SK-N-SH (cell line): ENCODE measurements around the gene FA2H.

Experiments used
- CTCF ChIP-seq: fragments of 200-600 bp; sonication (generic); IDR thresholded peaks from 2 replicates; pipeline ENCODE4 v1.6.1; 2017; ENCODE audit warnings: antibody characterized with exemption, mild to moderate bottlenecking, moderate library complexity
- FOSL2 ChIP-seq: IDR thresholded peaks from 2 replicates; pipeline ENCODE4 v1.4.0; 2012; ENCODE audit warnings: low read depth, mild to moderate bottlenecking, moderate library complexity, borderline replicate concordance
- FOXM1 ChIP-seq: IDR thresholded peaks from 2 replicates; pipeline ENCODE4 v1.4.0; 2012; ENCODE audit warnings: low read depth, mild to moderate bottlenecking
- REST ChIP-seq: IDR thresholded peaks from 2 replicates; pipeline ENCODE4 v1.6.1; 2012; ENCODE audit warnings: mild to moderate bottlenecking, low read depth, low read length, moderate library complexity
- RFX5 ChIP-seq: IDR thresholded peaks from 2 replicates; pipeline ENCODE4 v1.6.1; 2012; ENCODE audit warnings: mild to moderate bottlenecking, improper control_type of control experiment, low read length
- RXRA ChIP-seq: IDR thresholded peaks from 2 replicates; pipeline ENCODE4 v1.4.0; 2012; ENCODE audit warnings: low read depth, mild to moderate bottlenecking, borderline replicate concordance
- SIN3A ChIP-seq: IDR thresholded peaks from 2 replicates; pipeline ENCODE4 v1.6.1; 2012; ENCODE audit warnings: low read depth, mild to moderate bottlenecking, low read length, moderate library complexity, borderline replicate concordance
- ZBTB33 ChIP-seq: IDR thresholded peaks from 2 replicates; pipeline ENCODE4 v1.4.0; 2012; ENCODE audit warnings: low read depth, borderline replicate concordance

- TF ChIP-seq CTCF (no peak), SIN3A (no peak), FOSL2 (no peak), ZBTB33 (no peak), RXRA (no peak), FOXM1 (no peak), REST (no peak), RFX5 (no peak)
These were observed 20.5 kb upstream of the FA2H start for GRCh38 chr16:74795104-74795503.
